ENCODE results near the gene CRADD. TPM values are rescaled to one million over a fixed set of nuclear protein-coding genes. Genes with fewer than 3 reads are reported as not detected.

Gene CRADD
- total RNA-seq, 6 donors from 2014 or later = 13.7 to 40.7 (median 29.0) TPM

GRCh38 chr12:93736640-93737178 is 59.5 kb downstream of the CRADD start:
- Histone ChIP-seq H3K36me3 (no peaks in the 10 kb centered on the region), H3K4me3 (no peak overlapping the region), H3K9me3 (no peaks in the 10 kb centered on the region), H3K4me1 (peaks cover 11 to 16% (median 15%) of the 10 kb centered on the region in 4 donors), H3K27me3 (no peaks in the 10 kb centered on the region), H3K27ac (no peak overlapping the region)
- DNase-seq = no peak
- TF ChIP-seq, protein P1, sequence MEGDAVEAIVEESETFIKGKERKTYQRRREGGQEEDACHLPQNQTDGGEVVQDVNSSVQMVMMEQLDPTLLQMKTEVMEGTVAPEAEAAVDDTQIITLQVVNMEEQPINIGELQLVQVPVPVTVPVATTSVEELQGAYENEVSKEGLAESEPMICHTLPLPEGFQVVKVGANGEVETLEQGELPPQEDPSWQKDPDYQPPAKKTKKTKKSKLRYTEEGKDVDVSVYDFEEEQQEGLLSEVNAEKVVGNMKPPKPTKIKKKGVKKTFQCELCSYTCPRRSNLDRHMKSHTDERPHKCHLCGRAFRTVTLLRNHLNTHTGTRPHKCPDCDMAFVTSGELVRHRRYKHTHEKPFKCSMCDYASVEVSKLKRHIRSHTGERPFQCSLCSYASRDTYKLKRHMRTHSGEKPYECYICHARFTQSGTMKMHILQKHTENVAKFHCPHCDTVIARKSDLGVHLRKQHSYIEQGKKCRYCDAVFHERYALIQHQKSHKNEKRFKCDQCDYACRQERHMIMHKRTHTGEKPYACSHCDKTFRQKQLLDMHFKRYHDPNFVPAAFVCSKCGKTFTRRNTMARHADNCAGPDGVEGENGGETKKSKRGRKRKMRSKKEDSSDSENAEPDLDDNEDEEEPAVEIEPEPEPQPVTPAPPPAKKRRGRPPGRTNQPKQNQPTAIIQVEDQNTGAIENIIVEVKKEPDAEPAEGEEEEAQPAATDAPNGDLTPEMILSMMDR (IDR thresholded peaks at IDR 0.05) = no peak
- TF ChIP-seq POLR2AphosphoS5 (IDR thresholded peaks at IDR 0.05) (no peak), EP300 (IDR thresholded peaks at IDR 0.05) (no peak), POLR2A (IDR thresholded peaks at IDR 0.05) (no peak)
- no peak for ATAC-seq (ENCODE audit: low FRiP score in 2 of 2)

DNA sequence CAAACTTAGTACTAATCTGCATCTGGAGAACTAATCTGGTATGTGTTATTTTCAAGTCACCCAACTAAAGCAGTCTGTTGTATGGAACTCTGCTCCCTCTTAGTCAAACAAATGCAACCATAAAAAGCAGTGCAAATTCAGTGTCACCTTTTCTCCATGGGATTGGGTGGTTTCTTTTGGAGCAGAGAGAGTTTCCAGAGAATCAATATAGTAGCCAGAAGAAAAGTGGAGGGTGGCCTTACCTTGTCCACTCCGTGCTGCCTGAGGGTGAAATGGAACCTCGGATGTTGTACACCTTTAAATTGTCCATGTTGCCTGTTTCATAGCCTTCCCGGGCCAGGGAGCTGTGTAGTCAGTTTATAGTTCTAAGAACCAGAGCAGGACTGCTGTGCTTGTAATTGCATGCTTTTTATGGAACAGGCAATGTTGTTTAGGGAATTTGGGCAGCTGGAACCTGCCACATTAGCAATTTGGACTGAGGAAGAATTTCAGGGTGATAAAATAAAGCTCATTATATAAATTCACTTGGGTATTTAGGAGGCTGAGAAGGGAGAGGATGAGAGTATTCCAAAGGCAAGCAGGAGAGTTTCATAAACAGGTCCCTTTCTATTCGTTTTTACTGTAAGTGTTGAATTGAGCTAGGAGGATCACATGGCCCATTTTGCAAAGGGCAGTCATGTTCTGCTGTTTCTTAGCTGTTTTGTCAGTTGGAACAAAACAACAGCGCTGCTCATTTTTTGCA is 60.5 kb downstream of the CRADD start:
- peak overlapping the region in 3 of 4 donors; percentile 1 to 93 (median 60) for H3K27ac ChIP-seq
- ATAC-seq (ENCODE audit: low FRiP score in 2 of 2) (no peak), DNase-seq (no peak)
- peaks cover 11 to 20% (median 19%) of the 10 kb centered on the region in 4 donors for H3K4me1 ChIP-seq
- 70 to 73% methylated on average over 5 of the region's 5 CpGs for WGBS, 2 donors
- no peak for TF ChIP-seq POLR2AphosphoS5 (IDR thresholded peaks at IDR 0.05)
- no peak for TF ChIP-seq EP300 (IDR thresholded peaks at IDR 0.05)
- TF ChIP-seq, protein P1 (IDR thresholded peaks at IDR 0.05) = no peak
- TF ChIP-seq POLR2A (IDR thresholded peaks at IDR 0.05) = no peak
- no peaks in the 10 kb centered on the region for H3K27me3 ChIP-seq
- H3K9me3 ChIP-seq = no peaks in the 10 kb centered on the region
- H3K4me3 ChIP-seq = no peak overlapping the region
- no peaks in the 10 kb centered on the region for H3K36me3 ChIP-seq

GRCh38 chr12:93738199-93739058 is 61.3 kb downstream of the CRADD start:
- H3K4me1 ChIP-seq = peaks cover 15 to 25% (median 24%) of the 10 kb centered on the region in 4 donors
- no peak overlapping the region for H3K4me3 ChIP-seq
- no peaks in the 10 kb centered on the region for H3K27me3 ChIP-seq
- H3K9me3 ChIP-seq = no peaks in the 10 kb centered on the region
- TF ChIP-seq EP300 (IDR thresholded peaks at IDR 0.05) (no peak), POLR2AphosphoS5 (IDR thresholded peaks at IDR 0.05) (no peak), POLR2A (IDR thresholded peaks at IDR 0.05) (no peak)
- TF ChIP-seq, protein P1 (IDR thresholded peaks at IDR 0.05) = no peak
- ATAC-seq (ENCODE audit: low FRiP score in 2 of 2) = no peak
- 74 to 80% methylated on average over 6 of the region's 6 CpGs for WGBS, 2 donors
- no peaks in the 10 kb centered on the region for H3K36me3 ChIP-seq
- DNase-seq = peak in 1 of 2 donors; percentile 28
- peak overlapping the region in 3 of 4 donors; percentile 1 to 93 (median 60) for H3K27ac ChIP-seq

DNA sequence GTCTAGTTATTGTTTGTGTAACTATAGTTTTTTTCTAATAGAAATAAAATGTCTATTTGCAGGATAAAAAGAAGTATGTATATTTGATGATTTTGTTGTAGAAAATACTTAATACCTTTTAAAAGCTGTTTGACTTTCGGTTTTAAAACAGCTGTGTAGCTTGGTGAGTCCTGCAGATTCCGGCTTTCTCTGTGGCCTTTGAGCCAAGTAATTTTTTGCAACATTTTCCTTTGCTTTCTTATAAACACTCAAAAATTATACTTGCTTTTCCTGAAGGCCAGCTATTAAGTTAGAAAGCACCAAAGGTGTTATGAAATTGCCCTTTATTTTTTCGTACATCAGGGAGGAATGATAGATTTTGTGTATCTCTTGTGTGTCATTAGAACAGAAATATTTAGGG is 63.6 kb downstream of the CRADD start:
- DNase-seq (no peak), ATAC-seq (ENCODE audit: low FRiP score in 2 of 2) (no peak)
- H3K36me3 ChIP-seq = no peaks in the 10 kb centered on the region
- H3K27me3 ChIP-seq = no peaks in the 10 kb centered on the region
- 15% methylated on average over 3 of the region's 3 CpGs for whole genome bisulfite sequencing, 2 donors
- H3K27ac ChIP-seq = peak overlapping the region; percentile 89 to 93 (median 90)
- H3K4me3 ChIP-seq = peak overlapping the region in 3 of 4 donors; percentile 13 to 55 (median 30)
- peaks cover 15 to 28% (median 27%) of the 10 kb centered on the region in 4 donors for H3K4me1 ChIP-seq
- H3K9me3 ChIP-seq = no peaks in the 10 kb centered on the region
- no peak for TF ChIP-seq POLR2AphosphoS5 (IDR thresholded peaks at IDR 0.05)
- TF ChIP-seq, protein P1 (IDR thresholded peaks at IDR 0.05) = no peak
- no peak for TF ChIP-seq POLR2A (IDR thresholded peaks at IDR 0.05)
- no peak for TF ChIP-seq EP300 (IDR thresholded peaks at IDR 0.05)
